ENCODE results near the gene PSMC5.
A peak's percentile ranks its signal among the peaks of the same experiment; 100 is the strongest.

Gene PSMC5

GRCh38 chr17:63800783-63801182 lies 26.4 kb upstream of the PSMC5 start:
- Histone ChIP-seq H3K9me3 (ENCODE audit: control insufficient read depth, low read length) (no peaks in the 10 kb centered on the region), H3K36me3 (ENCODE audit: control insufficient read depth, insufficient read depth, low read length, severe bottlenecking) (peaks cover 98% of the 10 kb centered on the region), H3K4me3 (ENCODE audit: low read length) (no peak overlapping the region), H3K27me3 (replicated peaks; ENCODE audit: control insufficient read depth, insufficient read depth, low read length) (no peaks in the 10 kb centered on the region), H3K9ac (ENCODE audit: low read length) (no peak overlapping the region), H3K4me1 (ENCODE audit: control insufficient read depth, insufficient read depth, low read length) (peaks cover 6% of the 10 kb centered on the region)
- no peak for DNase-seq (ENCODE audit: low read depth)

- H3K36me3 ChIP-seq (ENCODE audit: control insufficient read depth, insufficient read depth, low read length, severe bottlenecking): peaks cover 98% of the 10 kb centered on the region
- H3K9me3 ChIP-seq (ENCODE audit: control insufficient read depth, low read length): no peaks in the 10 kb centered on the region
- no peaks in the 10 kb centered on the region for H3K27me3 ChIP-seq (replicated peaks; ENCODE audit: control insufficient read depth, insufficient read depth, low read length)
- no peak overlapping the region for H3K4me3 ChIP-seq (ENCODE audit: low read length)
- H3K4me1 ChIP-seq (ENCODE audit: control insufficient read depth, insufficient read depth, low read length): peaks cover 9% of the 10 kb centered on the region
- H3K9ac ChIP-seq (ENCODE audit: low read length): no peak overlapping the region
- DNase-seq (ENCODE audit: low read depth): peak; percentile 35
These were observed 22.9 kb upstream of the PSMC5 start for GRCh38 chr17:63804328-63804727.

GRCh38 chr17:63805591-63805990 lies 21.6 kb upstream of the PSMC5 start:
- Histone ChIP-seq H3K9ac (ENCODE audit: low read length) (no peak overlapping the region), H3K9me3 (ENCODE audit: control insufficient read depth, low read length) (no peaks in the 10 kb centered on the region), H3K4me1 (ENCODE audit: control insufficient read depth, insufficient read depth, low read length) (peaks cover 9% of the 10 kb centered on the region), H3K36me3 (ENCODE audit: control insufficient read depth, insufficient read depth, low read length, severe bottlenecking) (peaks cover 98% of the 10 kb centered on the region), H3K4me3 (ENCODE audit: low read length) (no peak overlapping the region), H3K27me3 (replicated peaks; ENCODE audit: control insufficient read depth, insufficient read depth, low read length) (no peaks in the 10 kb centered on the region)
- no peak for DNase-seq (ENCODE audit: low read depth)

GRCh38 chr17:63809970-63810369 lies 17.3 kb upstream of the PSMC5 start:
- no peaks in the 10 kb centered on the region for H3K9me3 ChIP-seq (ENCODE audit: control insufficient read depth, low read length)
- peaks cover 100% of the 10 kb centered on the region for H3K36me3 ChIP-seq (ENCODE audit: control insufficient read depth, insufficient read depth, low read length, severe bottlenecking)
- no peak overlapping the region for H3K9ac ChIP-seq (ENCODE audit: low read length)
- H3K4me1 ChIP-seq (ENCODE audit: control insufficient read depth, insufficient read depth, low read length): peaks cover 9% of the 10 kb centered on the region
- H3K27me3 ChIP-seq (replicated peaks; ENCODE audit: control insufficient read depth, insufficient read depth, low read length): no peaks in the 10 kb centered on the region
- DNase-seq (ENCODE audit: low read depth): no peak
- H3K4me3 ChIP-seq (ENCODE audit: low read length): no peak overlapping the region

- no peak for DNase-seq (ENCODE audit: low read depth)
- Histone ChIP-seq H3K9ac (ENCODE audit: low read length) (no peak overlapping the region), H3K27me3 (replicated peaks; ENCODE audit: control insufficient read depth, insufficient read depth, low read length) (no peaks in the 10 kb centered on the region), H3K36me3 (ENCODE audit: control insufficient read depth, insufficient read depth, low read length, severe bottlenecking) (peaks cover 99% of the 10 kb centered on the region), H3K9me3 (ENCODE audit: control insufficient read depth, low read length) (no peaks in the 10 kb centered on the region), H3K4me1 (ENCODE audit: control insufficient read depth, insufficient read depth, low read length) (no peaks in the 10 kb centered on the region), H3K4me3 (ENCODE audit: low read length) (no peak overlapping the region)
These were observed 11.1 kb upstream of the PSMC5 start for GRCh38 chr17:63816123-63816522.

GRCh38 chr17:63816669-63817068 lies 10.6 kb upstream of the PSMC5 start:
- peak; percentile 36 for DNase-seq (ENCODE audit: low read depth)

GRCh38 chr17:63817736-63818385 lies 9.4 kb upstream of the PSMC5 start:
- Histone ChIP-seq H3K36me3 (ENCODE audit: control insufficient read depth, insufficient read depth, low read length, severe bottlenecking) (peaks cover 99% of the 10 kb centered on the region), H3K9ac (ENCODE audit: low read length) (no peak overlapping the region), H3K27me3 (replicated peaks; ENCODE audit: control insufficient read depth, insufficient read depth, low read length) (no peaks in the 10 kb centered on the region), H3K4me3 (ENCODE audit: low read length) (no peak overlapping the region), H3K4me1 (ENCODE audit: control insufficient read depth, insufficient read depth, low read length) (no peaks in the 10 kb centered on the region), H3K9me3 (ENCODE audit: control insufficient read depth, low read length) (no peaks in the 10 kb centered on the region)
- DNase-seq (ENCODE audit: low read depth): no peak

More at GRCh38 chr17:63816669-63817068, 10.6 kb upstream of the PSMC5 start:
- no peaks in the 10 kb centered on the region for H3K9me3 ChIP-seq (ENCODE audit: control insufficient read depth, low read length)
- H3K4me1 ChIP-seq (ENCODE audit: control insufficient read depth, insufficient read depth, low read length): no peaks in the 10 kb centered on the region
- no peak overlapping the region for H3K9ac ChIP-seq (ENCODE audit: low read length)
- no peak overlapping the region for H3K4me3 ChIP-seq (ENCODE audit: low read length)
- peaks cover 99% of the 10 kb centered on the region for H3K36me3 ChIP-seq (ENCODE audit: control insufficient read depth, insufficient read depth, low read length, severe bottlenecking)
- no peaks in the 10 kb centered on the region for H3K27me3 ChIP-seq (replicated peaks; ENCODE audit: control insufficient read depth, insufficient read depth, low read length)

GRCh38 chr17:63819131-63819530 lies 8.1 kb upstream of the PSMC5 start:
- Histone ChIP-seq H3K36me3 (ENCODE audit: control insufficient read depth, insufficient read depth, low read length, severe bottlenecking) (peaks cover 98% of the 10 kb centered on the region), H3K27me3 (replicated peaks; ENCODE audit: control insufficient read depth, insufficient read depth, low read length) (no peaks in the 10 kb centered on the region), H3K4me1 (ENCODE audit: control insufficient read depth, insufficient read depth, low read length) (no peaks in the 10 kb centered on the region), H3K9me3 (ENCODE audit: control insufficient read depth, low read length) (no peaks in the 10 kb centered on the region), H3K9ac (ENCODE audit: low read length) (no peak overlapping the region), H3K4me3 (ENCODE audit: low read length) (no peak overlapping the region)
- DNase-seq (ENCODE audit: low read depth): no peak

GRCh38 chr17:63819585-63820537 lies 7.4 kb upstream of the PSMC5 start:
- H3K36me3 ChIP-seq (ENCODE audit: control insufficient read depth, insufficient read depth, low read length, severe bottlenecking): peaks cover 98% of the 10 kb centered on the region
- no peak for DNase-seq (ENCODE audit: low read depth)
- no peak overlapping the region for H3K4me3 ChIP-seq (ENCODE audit: low read length)

GRCh38 chr17:63820963-63821561 lies 6.2 kb upstream of the PSMC5 start:
- H3K4me3 ChIP-seq (ENCODE audit: low read length): no peak overlapping the region
- H3K9me3 ChIP-seq (ENCODE audit: control insufficient read depth, low read length): no peaks in the 10 kb centered on the region
- no peaks in the 10 kb centered on the region for H3K27me3 ChIP-seq (replicated peaks; ENCODE audit: control insufficient read depth, insufficient read depth, low read length)
- peaks cover 7% of the 10 kb centered on the region for H3K4me1 ChIP-seq (ENCODE audit: control insufficient read depth, insufficient read depth, low read length)
- H3K9ac ChIP-seq (ENCODE audit: low read length): no peak overlapping the region
- DNase-seq (ENCODE audit: low read depth): no peak
- H3K36me3 ChIP-seq (ENCODE audit: control insufficient read depth, insufficient read depth, low read length, severe bottlenecking): peaks cover 96% of the 10 kb centered on the region

More at GRCh38 chr17:63819585-63820537, 7.4 kb upstream of the PSMC5 start:
- Histone ChIP-seq H3K4me1 (ENCODE audit: control insufficient read depth, insufficient read depth, low read length) (no peaks in the 10 kb centered on the region), H3K27me3 (replicated peaks; ENCODE audit: control insufficient read depth, insufficient read depth, low read length) (no peaks in the 10 kb centered on the region), H3K9ac (ENCODE audit: low read length) (no peak overlapping the region), H3K9me3 (ENCODE audit: control insufficient read depth, low read length) (no peaks in the 10 kb centered on the region)

GRCh38 chr17:63821804-63822203 lies 5.4 kb upstream of the PSMC5 start:
- DNase-seq (ENCODE audit: low read depth): no peak
- no peaks in the 10 kb centered on the region for H3K27me3 ChIP-seq (replicated peaks; ENCODE audit: control insufficient read depth, insufficient read depth, low read length)
- H3K9me3 ChIP-seq (ENCODE audit: control insufficient read depth, low read length): no peaks in the 10 kb centered on the region
- peak overlapping the region; percentile 2 for H3K9ac ChIP-seq (ENCODE audit: low read length)
- H3K36me3 ChIP-seq (ENCODE audit: control insufficient read depth, insufficient read depth, low read length, severe bottlenecking): peaks cover 88% of the 10 kb centered on the region
- peaks cover 9% of the 10 kb centered on the region for H3K4me1 ChIP-seq (ENCODE audit: control insufficient read depth, insufficient read depth, low read length)
- no peak overlapping the region for H3K4me3 ChIP-seq (ENCODE audit: low read length)
